Immature natural killer cell (primary cell): ENCODE data around the gene KCNMB2. TPM values are rescaled to one million over a fixed set of nuclear protein-coding genes. Genes with fewer than 3 reads are reported as not detected.

Experiments
- DNase-seq, 3 donors: peaks; one replicate each; pipeline ENCODE4 v3.0.0; 2022; ENCODE audit warnings: mixed read lengths in 1 of 3
- H3K27ac Mint-ChIP-seq, 6 donors: one replicate each; pipeline ENCODE4 v1.8.0; 2020; ENCODE audit warnings: mixed read lengths in 6 of 6, mild to moderate bottlenecking in 5 of 6, inconsistent platforms in 4 of 6, moderate library complexity in 3 of 6
- H3K27me3 Mint-ChIP-seq, 3 donors: one replicate each; pipeline ENCODE4 v1.8.0; 2020 to 2021; ENCODE audit warnings: low read depth in 3 of 3, mild to moderate bottlenecking in 3 of 3, mixed read lengths in 3 of 3, moderate library complexity in 3 of 3, inconsistent platforms in 1 of 3
- H3K36me3 Mint-ChIP-seq, 3 donors: one replicate each; pipeline ENCODE4 v1.8.0; 2020; ENCODE audit warnings: mixed read lengths in 3 of 3, inconsistent platforms in 2 of 3, mild to moderate bottlenecking in 2 of 3
- H3K4me1 Mint-ChIP-seq, 2 donors: one replicate each; pipeline ENCODE4 v1.8.0; 2020; ENCODE audit warnings: inconsistent platforms in 2 of 2, mild to moderate bottlenecking in 2 of 2, mixed read lengths in 2 of 2, moderate library complexity in 1 of 2
- H3K4me3 Mint-ChIP-seq, 5 donors: one replicate each; pipeline ENCODE4 v1.8.0; 2020; ENCODE audit warnings: mild to moderate bottlenecking in 5 of 5, mixed read lengths in 5 of 5, inconsistent platforms in 3 of 5, moderate library complexity in 3 of 5
- H3K9me3 Mint-ChIP-seq, 6 donors: one replicate each; pipeline ENCODE4 v1.8.0; 2020; ENCODE audit warnings: mild to moderate bottlenecking in 6 of 6, mixed read lengths in 6 of 6, inconsistent platforms in 4 of 6, moderate library complexity in 3 of 6
- polyA plus RNA-seq, 3 donors: library from polyadenylated mRNA; unstranded; fragments of 300-500 nt; fragmentation: Illumina TruSeq; gene quantifications; one replicate each; pipeline ENCODE4 v1.2.3, GENCODE V29; 2021

Gene KCNMB2
- polyA plus RNA-seq, 3 donors from 2014 or later = not detected

DNA sequence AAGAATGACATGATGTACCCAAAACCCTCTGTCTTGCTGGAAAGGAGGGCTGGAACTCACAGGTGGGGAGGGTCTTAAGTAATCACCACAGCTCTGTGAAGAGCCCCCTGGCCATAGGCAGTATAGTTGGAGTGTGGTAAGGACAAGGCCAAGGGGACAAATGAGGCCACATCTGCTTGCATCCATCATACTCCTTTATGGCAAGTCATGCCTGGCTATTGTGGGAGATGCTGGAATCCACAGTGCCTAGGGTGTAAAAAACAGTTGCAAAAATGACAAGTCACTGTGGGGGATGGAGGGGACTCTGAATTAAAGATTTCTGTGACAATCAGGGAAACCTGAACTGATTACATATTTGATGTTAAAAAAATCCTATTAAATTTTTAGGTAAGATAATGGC is 258.5 kb downstream of the KCNMB2 start:
- H3K4me1 Mint-ChIP-seq = no peaks in the 10 kb centered on the region
- H3K27ac Mint-ChIP-seq = no peak overlapping the region
- no peak overlapping the region for H3K4me3 Mint-ChIP-seq
- H3K9me3 Mint-ChIP-seq = peaks cover 2 to 26% (median 11%) of the 10 kb centered on the region in 6 donors
- peaks cover 0 to 2% (median 0%) of the 10 kb centered on the region in 3 donors for H3K27me3 Mint-ChIP-seq
- no peaks in the 10 kb centered on the region for H3K36me3 Mint-ChIP-seq
- no peak for DNase-seq

DNA sequence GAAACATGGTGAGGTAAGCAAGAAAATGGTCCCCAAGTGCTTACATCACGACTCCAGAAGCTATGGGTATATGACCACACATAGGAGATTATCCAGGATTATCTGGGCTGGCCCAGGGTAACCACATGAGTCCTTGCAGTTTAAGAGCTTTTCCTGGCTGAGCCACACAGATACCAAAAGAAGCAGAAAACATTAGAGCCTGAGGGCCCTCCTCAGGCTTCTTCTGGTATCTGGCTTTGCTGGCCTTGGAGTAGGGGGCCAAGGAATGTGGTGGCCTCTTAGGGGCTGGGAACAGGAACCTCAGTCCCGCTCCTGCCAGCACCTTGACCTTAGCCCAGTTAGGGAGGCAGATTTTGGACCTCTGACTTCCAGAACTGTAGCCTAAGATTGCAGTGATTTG is 259.1 kb downstream of the KCNMB2 start:
- no peaks in the 10 kb centered on the region for H3K36me3 Mint-ChIP-seq
- H3K27me3 Mint-ChIP-seq = peaks cover 0 to 2% (median 0%) of the 10 kb centered on the region in 3 donors
- H3K4me3 Mint-ChIP-seq = no peak overlapping the region
- H3K27ac Mint-ChIP-seq = no peak overlapping the region
- no peak for DNase-seq
- H3K9me3 Mint-ChIP-seq = peaks cover 2 to 26% (median 11%) of the 10 kb centered on the region in 6 donors
- H3K4me1 Mint-ChIP-seq = no peaks in the 10 kb centered on the region

DNA sequence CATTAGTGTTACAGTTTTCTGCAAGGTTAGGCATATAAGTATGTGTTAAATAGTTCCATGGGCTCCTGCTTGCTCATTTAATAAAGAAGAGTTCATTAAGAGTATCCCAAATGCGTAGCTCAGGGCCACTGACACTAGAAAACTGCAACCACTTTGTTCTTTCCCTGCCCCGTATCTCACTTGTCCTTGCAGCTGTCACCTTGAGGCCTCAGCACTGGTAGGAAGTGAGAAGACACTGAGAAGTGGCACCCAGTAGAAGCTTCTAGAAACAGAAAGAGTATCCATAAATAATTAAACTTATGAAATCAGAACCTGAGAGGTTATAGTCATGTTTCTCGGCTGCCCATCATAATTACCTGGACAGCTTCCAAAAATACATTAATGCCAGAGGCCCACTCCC is 266.0 kb downstream of the KCNMB2 start:
- Mint-ChIP-seq H3K4me3 (no peak overlapping the region), H3K9me3 (peaks cover 0 to 19% (median 6%) of the 10 kb centered on the region in 6 donors), H3K4me1 (no peaks in the 10 kb centered on the region), H3K27ac (no peak overlapping the region), H3K36me3 (no peaks in the 10 kb centered on the region), H3K27me3 (no peaks in the 10 kb centered on the region)
- no peak for DNase-seq

DNA sequence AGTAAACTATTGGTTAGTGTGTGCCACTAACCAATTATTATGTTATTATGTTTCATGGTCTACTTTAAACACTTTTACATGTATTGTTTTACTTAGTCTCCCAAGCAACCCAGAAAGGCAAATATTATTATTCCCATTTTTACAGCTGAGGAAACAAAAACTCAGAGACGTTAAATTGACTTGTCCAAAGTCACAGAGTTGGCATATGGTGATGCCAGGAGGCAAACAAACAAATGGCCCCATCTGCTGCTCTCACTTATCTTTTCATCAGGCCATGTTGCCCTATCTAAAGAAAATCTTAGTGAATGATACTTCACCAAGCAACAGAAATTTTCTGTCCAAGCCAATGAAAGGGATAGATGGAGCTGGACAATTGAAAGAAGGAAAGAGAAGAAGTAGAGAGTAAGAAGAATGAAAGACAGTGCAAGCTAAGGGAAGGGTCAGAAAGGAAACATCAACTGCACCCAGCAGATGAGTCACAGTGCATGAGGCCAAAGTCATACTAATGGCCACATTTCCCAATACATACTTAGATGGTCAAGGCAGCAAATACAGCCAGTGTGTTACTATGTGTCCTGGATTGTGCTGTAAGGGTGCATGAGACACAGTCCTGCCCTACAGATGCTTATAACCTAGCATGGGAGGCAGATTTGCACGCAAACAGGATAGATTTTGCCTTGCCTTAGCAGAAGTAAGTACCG is 266.9 kb downstream of the KCNMB2 start:
- Mint-ChIP-seq H3K4me1 (no peaks in the 10 kb centered on the region), H3K27me3 (no peaks in the 10 kb centered on the region), H3K27ac (no peak overlapping the region), H3K9me3 (peaks cover 0 to 14% (median 3%) of the 10 kb centered on the region in 6 donors), H3K36me3 (no peaks in the 10 kb centered on the region), H3K4me3 (no peak overlapping the region)
- DNase-seq = no peak

DNA sequence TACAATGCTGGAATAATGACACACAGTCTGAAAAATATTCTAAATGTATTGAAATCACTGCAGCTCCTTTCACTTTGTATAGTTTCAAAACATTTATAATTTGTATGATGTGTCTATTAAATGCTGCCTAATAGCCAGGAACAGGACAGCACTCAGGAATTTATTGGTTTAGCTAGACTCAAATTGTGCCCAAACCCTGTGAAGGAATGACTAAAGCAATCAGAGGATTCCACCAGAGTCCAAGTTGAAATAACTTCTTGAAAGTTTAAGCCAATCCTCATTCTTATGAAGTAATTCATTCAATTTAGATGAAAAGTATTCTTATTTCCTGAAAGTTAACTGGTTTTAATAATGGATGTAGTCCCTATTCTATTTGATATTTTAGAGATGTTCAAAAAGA is 268.4 kb downstream of the KCNMB2 start:
- H3K4me1 Mint-ChIP-seq = no peaks in the 10 kb centered on the region
- no peaks in the 10 kb centered on the region for H3K27me3 Mint-ChIP-seq

DNA sequence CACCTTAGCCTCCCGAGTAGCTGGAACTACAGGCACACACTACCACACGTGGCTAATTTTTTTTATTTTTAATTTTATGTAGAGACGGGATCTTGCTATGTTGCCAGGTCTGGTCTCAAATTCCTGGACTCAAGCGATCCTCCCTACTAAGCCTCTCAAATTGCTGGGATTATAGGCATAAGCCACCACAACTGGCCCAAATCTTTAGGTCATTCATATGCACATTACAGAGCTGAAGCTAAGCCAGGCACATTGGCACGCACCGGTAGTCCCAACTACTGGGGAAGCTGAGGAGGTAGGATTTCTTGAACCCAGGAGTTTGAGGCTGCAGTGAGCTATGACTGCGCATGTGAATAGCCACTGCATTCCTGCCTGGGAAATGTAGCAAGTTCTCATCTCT is 269.5 kb downstream of the KCNMB2 start:
- no peaks in the 10 kb centered on the region for H3K27me3 Mint-ChIP-seq
- H3K36me3 Mint-ChIP-seq = no peaks in the 10 kb centered on the region
- H3K27ac Mint-ChIP-seq = no peak overlapping the region
- H3K4me3 Mint-ChIP-seq = no peak overlapping the region
- no peaks in the 10 kb centered on the region for H3K4me1 Mint-ChIP-seq
- peaks cover 0 to 12% (median 0%) of the 10 kb centered on the region in 6 donors for H3K9me3 Mint-ChIP-seq
- DNase-seq = no peak

More for the DNA sequence above, 268.4 kb downstream of the KCNMB2 start:
- no peak overlapping the region for H3K4me3 Mint-ChIP-seq
- H3K36me3 Mint-ChIP-seq = no peaks in the 10 kb centered on the region
- no peak for DNase-seq
- no peak overlapping the region for H3K27ac Mint-ChIP-seq
- peaks cover 0 to 13% (median 0%) of the 10 kb centered on the region in 6 donors for H3K9me3 Mint-ChIP-seq

DNA sequence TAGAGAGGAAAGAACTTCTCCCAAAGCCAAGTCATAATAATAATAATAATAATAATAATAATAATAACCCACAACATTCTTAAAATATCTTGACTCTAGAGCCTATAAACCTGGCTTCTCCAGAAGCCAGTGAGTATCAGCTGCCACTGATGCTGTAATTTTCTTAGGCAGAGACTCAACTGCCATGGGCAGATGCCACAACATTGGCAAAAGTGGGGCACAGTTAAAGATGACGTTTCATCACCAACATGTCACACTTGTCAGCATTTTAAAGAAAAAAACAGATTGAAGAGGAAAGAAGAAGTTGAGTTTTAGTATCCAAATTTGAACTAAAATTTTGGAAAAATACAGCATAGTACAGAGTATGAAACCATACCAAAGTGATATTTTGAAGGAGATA is 270.4 kb downstream of the KCNMB2 start:
- Mint-ChIP-seq H3K9me3 (peaks cover 0 to 9% (median 0%) of the 10 kb centered on the region in 6 donors), H3K36me3 (no peaks in the 10 kb centered on the region), H3K27ac (no peak overlapping the region), H3K4me3 (no peak overlapping the region), H3K4me1 (no peaks in the 10 kb centered on the region), H3K27me3 (peaks cover 0 to 1% (median 0%) of the 10 kb centered on the region in 3 donors)
- DNase-seq = no peak

DNA sequence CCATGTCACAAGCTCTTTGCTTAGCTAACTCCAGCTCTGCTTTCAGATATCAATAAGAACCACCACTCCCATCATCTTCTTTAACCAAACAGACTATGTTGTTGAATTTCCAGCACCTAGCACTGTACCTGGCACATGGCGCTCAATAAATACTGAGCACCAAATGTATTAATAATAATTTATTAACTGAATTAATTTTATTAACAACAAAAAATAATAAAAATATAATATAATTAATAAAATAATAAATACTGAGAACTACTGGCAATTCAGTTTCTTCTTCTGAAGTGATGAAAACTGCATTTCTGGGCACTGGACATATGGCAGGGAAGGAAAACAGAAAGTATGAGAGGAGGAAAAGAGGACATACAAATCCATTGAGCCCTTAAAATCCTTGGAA is 271.5 kb downstream of the KCNMB2 start:
- H3K4me1 Mint-ChIP-seq = no peaks in the 10 kb centered on the region
- H3K27me3 Mint-ChIP-seq = peaks cover 0 to 1% (median 0%) of the 10 kb centered on the region in 3 donors
- no peak overlapping the region for H3K4me3 Mint-ChIP-seq
- H3K27ac Mint-ChIP-seq = no peak overlapping the region
- no peaks in the 10 kb centered on the region for H3K36me3 Mint-ChIP-seq
- DNase-seq = no peak
- H3K9me3 Mint-ChIP-seq = peaks cover 0 to 4% (median 1%) of the 10 kb centered on the region in 6 donors

DNA sequence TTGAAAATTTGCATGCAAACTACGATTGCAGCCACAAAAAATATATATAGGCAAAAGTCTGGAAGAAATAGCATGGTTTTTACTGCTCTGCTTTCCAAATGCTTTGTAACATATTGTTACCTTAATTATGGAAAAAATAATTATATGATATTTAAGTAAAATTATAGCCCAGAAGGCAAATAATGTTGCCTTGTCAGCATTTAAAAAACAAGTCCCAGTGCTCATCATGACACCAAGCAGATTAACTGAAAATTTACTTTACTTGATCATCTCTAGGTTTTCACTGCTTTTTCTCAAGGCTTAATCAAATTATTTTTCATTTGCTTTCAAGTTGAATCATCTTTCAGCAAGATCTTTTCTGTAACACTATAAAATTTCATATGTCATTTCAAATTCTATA is 272.5 kb downstream of the KCNMB2 start:
- H3K27me3 Mint-ChIP-seq = peaks cover 0 to 1% (median 0%) of the 10 kb centered on the region in 3 donors
- peaks cover 0 to 4% (median 1%) of the 10 kb centered on the region in 6 donors for H3K9me3 Mint-ChIP-seq
- H3K4me1 Mint-ChIP-seq = no peaks in the 10 kb centered on the region
- H3K4me3 Mint-ChIP-seq = no peak overlapping the region
- H3K27ac Mint-ChIP-seq = no peak overlapping the region
- no peak for DNase-seq
- H3K36me3 Mint-ChIP-seq = no peaks in the 10 kb centered on the region

DNA sequence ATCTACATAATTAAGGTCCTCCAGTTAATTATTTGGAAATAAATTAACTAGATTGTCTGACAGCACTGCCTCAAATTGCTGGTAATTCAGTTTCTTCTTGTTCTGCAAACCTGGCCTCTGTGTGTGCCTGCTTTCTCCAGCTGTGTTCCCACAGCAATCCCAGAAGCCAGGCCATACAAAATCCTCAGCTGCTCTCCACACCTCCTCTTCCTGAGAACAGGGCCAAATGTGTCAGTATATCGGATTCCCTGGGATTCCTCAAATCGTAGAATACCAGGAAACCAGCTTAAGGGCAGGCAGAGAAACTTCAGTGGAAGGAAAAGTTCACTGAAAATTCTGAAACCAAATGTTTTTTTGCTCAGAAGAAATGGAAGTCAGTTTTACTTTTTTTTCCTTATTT is 273.9 kb downstream of the KCNMB2 start:
- H3K27me3 Mint-ChIP-seq = peaks cover 0 to 1% (median 0%) of the 10 kb centered on the region in 3 donors
- H3K36me3 Mint-ChIP-seq = no peaks in the 10 kb centered on the region
- peaks cover 0 to 4% (median 2%) of the 10 kb centered on the region in 6 donors for H3K9me3 Mint-ChIP-seq
- no peak overlapping the region for H3K27ac Mint-ChIP-seq
- DNase-seq = no peak
- H3K4me1 Mint-ChIP-seq = no peaks in the 10 kb centered on the region
- H3K4me3 Mint-ChIP-seq = no peak overlapping the region

DNA sequence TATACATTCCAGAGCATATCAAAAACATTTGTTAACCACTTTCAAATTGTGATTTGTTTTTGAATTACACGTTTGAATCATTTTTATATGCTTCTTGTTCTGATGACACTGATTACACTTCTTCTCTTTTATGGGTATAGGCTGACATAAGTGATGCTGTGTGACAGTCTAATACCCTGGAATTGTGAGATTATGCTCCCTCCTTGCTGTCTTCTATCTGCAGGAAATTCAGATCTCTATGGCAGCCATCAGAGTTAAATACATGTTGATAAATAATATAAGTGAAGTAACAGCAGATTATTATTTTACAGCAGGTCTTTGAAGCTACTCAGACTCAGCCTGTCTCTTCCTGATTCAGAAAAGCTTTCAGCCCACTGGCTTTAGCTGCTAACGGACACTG is 286.5 kb downstream of the KCNMB2 start:
- Mint-ChIP-seq H3K27ac (no peak overlapping the region), H3K9me3 (peaks cover 7 to 30% (median 12%) of the 10 kb centered on the region in 6 donors), H3K27me3 (peaks cover 0 to 1% (median 0%) of the 10 kb centered on the region in 3 donors), H3K4me1 (no peaks in the 10 kb centered on the region), H3K4me3 (no peak overlapping the region), H3K36me3 (no peaks in the 10 kb centered on the region)
- DNase-seq = no peak

DNA sequence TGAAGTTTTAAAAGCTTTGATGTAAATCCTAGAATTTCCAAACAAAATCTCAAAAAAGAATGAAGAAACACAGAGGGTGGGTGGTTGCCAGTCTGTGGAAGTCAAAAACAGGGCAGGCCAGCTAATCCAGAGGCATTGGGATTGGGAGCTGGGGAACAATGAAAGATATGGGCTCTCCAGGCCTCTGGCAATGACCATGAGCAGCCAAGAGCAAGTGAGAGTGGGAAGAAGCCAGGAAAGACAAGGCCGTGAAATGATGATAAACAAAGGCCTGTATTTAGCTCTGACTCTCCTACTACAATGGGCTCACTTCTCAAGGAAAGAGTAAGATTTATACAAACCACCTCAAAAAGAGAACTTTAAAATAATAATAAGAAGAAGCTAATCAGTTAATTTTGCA is 286.9 kb downstream of the KCNMB2 start:
- DNase-seq = no peak
- H3K4me3 Mint-ChIP-seq = no peak overlapping the region
- peaks cover 7 to 26% (median 12%) of the 10 kb centered on the region in 6 donors for H3K9me3 Mint-ChIP-seq
- H3K36me3 Mint-ChIP-seq = no peaks in the 10 kb centered on the region
- H3K4me1 Mint-ChIP-seq = no peaks in the 10 kb centered on the region
- peaks cover 0 to 1% (median 0%) of the 10 kb centered on the region in 3 donors for H3K27me3 Mint-ChIP-seq
- H3K27ac Mint-ChIP-seq = no peak overlapping the region

DNA sequence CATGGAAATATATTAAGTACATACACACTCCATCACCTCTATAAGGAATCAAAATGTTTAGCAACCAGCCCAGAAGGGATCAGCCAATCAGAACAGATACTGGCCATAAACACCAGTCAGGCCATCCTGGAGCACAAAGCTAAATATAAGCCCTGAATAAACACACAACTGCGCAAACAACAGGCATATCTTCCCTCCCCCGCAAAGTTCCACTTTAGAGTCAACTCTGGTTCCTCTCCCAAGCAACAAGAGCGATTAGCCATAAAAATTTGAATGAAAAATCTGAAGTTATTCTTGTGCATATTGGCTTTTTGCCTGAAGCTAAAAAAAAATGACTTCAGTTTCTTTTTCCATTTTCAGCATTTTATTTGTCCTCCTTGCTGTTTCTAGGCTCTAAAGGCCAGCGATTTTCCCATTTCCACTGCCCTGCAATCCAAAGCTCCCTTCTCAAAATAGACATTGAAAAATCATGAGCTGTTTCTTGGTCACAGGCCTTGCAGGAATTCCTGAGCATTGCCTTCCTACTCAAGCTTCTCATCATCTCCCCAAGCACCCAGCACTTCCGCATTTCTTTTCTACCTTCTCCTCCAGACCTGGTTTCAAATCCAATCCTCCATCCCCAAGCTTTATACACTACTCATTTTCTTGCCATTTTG is 287.5 kb downstream of the KCNMB2 start:
- no peak overlapping the region for H3K27ac Mint-ChIP-seq
- DNase-seq = no peak
- peaks cover 0 to 1% (median 0%) of the 10 kb centered on the region in 3 donors for H3K27me3 Mint-ChIP-seq
- no peak overlapping the region for H3K4me3 Mint-ChIP-seq
- H3K36me3 Mint-ChIP-seq = no peaks in the 10 kb centered on the region
- H3K9me3 Mint-ChIP-seq = peaks cover 6 to 20% (median 11%) of the 10 kb centered on the region in 6 donors
- no peaks in the 10 kb centered on the region for H3K4me1 Mint-ChIP-seq

DNA sequence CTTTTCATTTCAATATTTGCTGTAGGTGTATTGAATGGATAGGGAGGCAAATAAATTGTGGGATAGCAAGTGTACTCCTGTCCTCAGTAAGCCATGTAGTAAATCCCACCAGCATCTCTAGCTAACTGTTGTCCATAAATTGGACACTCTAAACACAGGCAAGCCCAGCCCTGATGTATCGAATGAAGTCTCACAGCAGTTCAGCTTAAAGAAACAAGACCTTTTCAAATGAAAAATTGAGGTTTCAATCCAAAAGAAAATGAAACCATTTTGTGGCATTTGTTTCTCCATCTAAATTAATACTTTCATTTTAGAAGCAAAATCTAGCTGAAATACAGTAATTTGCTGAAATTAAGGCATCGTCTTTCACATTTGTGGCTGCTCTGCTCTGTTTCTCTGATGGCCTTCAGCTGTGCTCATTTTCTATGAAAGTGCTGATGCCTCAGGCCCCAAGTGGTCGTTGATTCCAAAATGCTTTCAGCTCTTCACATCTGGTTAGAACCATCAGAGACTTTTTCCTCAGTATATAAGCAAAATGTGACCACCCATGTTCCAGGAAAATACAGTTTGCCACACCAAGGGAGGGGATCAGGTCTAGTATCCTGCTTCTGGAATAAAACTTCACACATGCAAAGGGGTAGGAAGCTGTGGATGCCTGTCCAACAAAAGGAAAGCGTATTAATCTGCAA is 290.3 kb downstream of the KCNMB2 start:
- no peak for DNase-seq
- Mint-ChIP-seq H3K27me3 (no peaks in the 10 kb centered on the region), H3K27ac (no peak overlapping the region), H3K36me3 (no peaks in the 10 kb centered on the region), H3K4me1 (no peaks in the 10 kb centered on the region), H3K9me3 (peaks cover 4 to 18% (median 10%) of the 10 kb centered on the region in 6 donors), H3K4me3 (no peak overlapping the region)
